GM18520 (cell line): ENCODE measurements around the gene EMID1.
"Not testable (repeated sequence)": the region's sequence is repeated elsewhere in the genome, so short reads cannot be mapped to it uniquely, and the experiment has no call there.

ENCODE experiments used
- ATAC-seq: cut with Tn5 transposase; IDR thresholded peaks from one replicate; pipeline ENCODE4 v1.9.1; 2021; ENCODE audit not compliant: unreplicated experiment

EMID1 gene

DNA sequence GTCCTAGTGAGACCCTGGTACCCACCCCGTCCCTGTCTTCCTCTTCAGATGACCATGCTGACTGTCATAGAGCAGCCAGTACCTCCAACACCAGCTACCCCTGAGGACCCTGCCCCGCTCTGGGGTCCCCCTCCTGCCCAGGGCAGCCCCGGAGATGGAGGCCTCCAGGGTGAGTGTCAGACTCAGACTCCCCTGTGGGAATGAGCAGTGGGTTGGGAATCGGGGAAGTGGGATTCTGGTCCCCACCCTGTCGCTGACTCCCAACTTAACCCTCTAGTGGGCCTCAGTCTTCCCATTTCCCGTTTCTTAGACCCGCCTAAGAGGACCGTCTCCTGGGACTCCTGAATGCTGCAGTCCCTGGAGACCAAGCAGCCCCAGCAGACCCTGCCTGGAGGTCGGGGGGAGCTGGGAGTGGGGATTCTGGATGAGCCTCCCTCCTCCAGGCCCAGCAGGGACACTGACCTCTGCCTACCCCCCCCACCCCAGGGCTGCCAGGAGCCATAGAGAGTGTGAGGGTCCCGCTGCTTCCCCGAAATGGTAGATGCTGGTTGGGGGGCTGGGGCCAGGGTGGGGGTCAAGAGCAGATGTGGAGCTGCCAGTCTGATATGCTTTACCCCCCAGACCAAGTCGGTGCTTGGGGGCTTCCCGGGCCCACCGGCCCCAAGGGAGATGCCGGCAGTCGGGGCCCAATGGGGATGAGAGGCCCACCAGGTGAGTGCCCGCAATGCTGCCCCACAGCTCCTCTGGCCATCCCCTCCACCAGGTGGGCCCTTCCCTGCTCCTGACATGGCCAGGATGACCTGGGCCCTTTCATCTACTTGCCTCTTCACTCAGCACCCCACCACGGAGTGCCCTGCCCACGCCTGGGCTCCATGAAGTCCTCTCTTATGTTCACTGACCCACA is 25.5 kb downstream of the EMID1 start:
- no peak for ATAC-seq

DNA sequence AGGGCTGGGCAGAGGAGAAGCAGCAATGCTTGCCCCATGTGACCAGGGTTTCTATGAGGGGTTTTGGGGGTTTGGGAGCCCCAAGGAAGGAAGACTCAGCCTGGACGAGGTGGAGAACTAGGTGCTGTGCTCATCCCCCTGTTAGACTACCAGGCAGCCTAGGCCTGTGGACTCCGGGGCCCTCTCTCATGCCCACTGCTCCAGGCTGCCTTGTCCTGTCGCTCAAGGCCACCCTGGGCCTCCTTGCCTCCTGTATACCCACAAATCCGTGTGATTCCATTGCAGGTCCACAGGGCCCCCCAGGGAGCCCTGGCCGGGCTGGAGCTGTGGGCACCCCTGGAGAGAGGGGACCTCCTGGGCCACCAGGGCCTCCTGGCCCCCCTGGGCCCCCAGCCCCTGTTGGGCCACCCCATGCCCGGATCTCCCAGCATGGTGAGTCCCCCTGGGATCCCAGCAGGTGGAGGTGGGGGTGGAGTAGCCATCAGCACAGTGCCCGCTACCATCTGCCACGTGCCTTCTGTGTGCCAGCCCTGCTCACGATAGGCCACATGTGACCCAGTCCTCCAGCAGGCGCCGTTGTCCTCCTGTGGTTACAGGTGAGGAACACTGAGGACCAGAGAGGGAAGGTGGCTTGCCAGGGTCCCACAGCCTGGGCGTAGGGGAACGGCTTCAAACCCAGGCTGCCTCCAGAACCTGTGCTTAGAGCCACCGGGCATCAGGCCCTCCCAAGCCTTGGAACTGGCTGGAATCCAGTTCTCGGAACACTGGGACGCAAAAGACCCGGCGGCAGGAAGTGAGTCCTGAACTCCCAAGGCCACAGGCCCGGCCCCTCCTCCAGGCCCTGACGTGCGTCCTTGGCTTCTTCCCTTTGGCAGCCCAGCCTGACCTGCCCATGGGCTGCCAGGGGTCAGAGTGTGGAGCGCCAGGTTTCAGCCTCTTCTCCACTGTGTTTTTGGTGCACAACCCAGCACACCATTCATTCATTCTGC is 26.6 kb downstream of the EMID1 start:
- ATAC-seq, result no peak

DNA sequence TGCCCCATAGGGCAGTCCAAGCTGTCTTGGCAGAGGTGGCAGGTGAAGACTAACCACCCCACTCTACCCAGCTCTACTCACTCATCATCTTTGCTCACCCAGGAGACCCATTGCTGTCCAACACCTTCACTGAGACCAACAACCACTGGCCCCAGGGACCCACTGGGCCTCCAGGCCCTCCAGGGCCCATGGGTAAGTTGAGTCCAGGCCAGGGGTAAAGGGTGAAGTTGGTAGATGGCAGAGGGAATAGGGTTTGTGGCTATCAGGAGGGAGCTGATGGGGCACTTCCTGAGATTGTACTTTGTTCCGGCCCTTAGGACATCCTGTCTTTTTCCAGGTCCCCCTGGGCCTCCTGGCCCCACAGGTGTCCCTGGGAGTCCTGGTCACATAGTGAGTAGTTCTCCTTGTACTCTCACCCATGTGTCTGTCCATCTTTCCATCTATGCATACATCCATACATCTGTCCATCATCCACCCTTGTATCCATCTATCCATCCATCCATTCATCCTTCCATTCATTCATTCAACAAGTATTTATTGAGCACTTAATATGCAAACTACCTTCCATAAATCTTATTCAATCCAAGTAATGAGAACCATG is 27.7 kb downstream of the EMID1 start:
- ATAC-seq, result no peak

DNA sequence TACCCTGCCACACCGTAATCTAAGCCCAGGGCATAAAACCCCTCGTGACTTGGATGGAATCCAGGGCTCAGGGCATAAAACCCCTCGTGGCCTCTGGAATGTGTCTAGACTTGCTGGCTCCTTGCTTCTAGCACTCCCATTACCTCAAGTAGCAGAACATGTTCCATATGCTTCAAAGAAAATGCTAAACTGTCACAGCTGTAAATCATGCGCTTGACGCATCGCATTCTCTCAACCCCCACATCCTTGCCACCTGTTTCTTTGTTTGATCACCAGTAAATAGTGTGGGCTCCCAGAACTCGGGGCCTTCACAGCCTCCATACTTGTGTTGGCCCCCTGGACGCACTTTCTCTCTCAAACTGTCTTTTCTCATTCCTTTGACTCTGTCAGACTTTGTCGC is 34.8 kb downstream of the EMID1 start:
- not testable (repeated sequence) for ATAC-seq

DNA sequence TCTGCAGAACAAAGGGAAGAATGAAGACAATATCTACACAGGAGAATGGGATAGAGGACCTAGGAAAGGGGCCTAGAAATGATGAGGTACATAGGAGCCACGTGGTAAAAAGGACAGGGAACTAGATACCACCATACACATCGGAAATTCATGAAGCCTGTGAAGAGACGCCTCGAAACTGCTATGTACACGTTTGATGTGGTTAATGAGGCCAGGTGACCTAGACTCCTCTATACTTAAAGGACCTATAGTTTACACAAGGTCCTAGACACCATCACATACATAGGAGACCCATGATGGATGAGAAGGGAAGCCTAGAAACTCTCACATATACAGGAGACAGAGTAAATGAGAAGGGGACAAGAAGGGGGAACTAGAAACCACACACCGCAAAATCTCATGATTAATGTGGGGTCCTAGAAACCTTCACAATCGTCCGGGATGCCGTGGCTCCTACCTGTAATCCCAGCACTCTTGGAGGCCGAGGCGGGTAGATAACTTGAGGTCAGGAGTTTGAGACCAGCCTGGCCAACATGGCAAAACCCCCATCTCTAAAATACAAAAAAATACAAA is 38.3 kb downstream of the EMID1 start:
- ATAC-seq, result no peak

DNA sequence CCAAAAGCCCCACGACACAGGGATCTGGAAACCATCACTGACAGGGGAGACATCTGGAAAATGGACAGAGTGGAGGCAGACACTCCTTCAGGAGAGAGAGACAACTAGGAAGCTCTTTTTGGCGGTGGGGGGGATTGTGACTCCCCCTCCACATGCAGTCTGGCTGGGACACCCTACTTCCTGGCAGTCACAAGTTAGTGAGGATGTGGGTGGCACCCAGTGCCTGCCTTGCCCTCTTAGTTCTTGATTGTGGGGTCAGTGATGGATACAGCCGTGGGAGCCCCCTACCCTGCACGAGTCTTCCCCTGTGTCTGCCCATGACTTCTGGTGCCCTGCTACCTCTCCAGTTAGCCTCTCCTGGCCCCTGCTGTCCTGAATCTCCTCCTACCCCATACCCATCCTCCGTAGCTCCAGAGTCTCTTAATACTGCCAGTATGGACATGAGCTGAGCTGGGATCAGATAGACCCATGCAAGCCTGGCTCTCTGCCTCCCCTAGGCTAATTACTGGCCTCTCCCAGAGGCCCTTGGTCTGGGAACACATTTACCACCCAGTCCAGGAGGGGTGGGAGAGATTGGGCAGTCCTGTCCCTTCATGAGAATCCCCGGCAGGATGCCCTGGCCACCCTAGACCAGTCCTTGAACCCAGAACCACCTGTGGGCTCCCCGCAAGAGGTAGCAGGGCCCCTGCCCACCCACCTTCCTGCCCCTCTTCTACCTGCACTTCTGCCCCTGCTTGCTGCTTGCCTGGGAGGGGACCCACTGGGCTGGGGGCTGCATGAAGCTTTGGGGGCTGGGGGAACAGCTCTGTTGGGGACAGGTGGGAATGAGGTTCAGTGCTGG is 39.3 kb downstream of the EMID1 start:
- ATAC-seq, result no peak

DNA sequence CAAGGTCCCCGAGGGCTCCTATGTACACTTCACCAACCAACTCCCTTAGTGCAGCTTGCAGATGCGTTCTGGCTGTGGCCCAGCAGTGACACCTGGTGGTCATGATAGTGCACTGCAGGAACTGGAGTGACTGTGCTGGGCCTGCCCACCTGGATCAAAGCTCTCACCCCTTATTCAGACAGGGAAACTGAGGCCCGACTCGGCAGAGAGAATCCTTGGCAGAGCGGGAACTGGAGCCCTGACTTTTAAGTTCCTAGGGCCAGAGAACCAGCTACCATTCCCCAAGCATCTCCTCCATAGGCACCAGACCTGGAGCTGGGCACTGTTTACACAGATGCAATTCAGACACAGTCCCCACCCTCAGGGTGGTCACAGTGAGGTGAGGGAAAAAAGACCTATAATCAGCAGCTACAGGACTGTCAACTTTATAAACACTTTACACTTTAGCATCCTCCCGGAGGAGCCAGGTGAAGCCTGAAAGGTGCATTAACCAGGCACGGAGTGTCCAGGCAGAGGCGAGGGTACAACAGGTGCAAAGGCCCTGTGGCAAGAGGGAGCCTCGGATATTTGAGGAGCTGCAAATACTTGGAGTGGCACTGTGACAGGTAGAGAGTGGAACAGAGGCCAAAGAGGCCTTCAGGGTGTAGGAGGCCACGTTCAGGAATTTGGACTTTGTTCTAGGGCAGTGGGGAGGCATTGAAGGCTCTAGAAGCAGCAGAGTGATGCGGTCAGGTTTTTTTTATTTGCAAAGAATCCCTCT is 40.1 kb downstream of the EMID1 start:
- ATAC-seq, result no peak

DNA sequence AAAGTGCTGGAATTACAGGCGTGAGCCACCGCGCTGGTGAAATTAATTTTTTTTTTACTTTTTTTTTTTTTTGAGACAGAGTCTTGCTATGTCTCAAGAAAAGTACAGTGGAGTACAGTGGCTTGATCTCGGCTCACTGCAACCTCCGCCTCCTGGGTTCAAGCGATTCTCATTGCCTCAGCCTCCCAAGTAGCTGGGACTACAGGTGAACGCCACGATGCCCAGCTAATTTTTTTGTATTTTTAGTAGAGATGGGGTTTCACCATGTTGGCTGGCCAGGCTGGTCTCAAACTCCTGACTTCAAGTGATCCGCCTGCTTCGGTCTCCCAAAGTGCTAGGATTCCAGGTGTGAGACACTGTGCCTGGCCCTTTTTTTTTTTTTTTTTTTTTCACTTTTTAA is 42.2 kb downstream of the EMID1 start:
- ATAC-seq, result not testable (repeated sequence)

DNA sequence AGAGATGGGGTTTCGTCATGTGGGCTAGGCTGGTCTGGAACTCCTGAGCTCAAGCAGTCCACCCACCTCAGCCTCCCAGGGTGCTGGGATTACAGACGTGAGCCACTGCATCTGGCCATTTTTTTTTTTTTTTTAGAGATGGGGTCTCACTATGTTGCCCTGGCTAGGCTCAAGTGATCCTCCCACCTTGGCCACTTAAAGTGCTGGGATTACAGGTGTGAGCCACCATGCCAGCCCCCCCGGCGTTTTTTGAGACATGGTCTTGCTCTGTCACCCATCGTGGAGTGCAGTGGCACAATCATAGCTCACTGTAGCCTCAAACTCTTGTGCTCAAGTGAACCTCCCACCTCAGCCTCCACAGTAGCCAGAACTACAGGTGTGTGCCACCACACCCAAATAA is 45.6 kb downstream of the EMID1 start:
- ATAC-seq, result no peak

DNA sequence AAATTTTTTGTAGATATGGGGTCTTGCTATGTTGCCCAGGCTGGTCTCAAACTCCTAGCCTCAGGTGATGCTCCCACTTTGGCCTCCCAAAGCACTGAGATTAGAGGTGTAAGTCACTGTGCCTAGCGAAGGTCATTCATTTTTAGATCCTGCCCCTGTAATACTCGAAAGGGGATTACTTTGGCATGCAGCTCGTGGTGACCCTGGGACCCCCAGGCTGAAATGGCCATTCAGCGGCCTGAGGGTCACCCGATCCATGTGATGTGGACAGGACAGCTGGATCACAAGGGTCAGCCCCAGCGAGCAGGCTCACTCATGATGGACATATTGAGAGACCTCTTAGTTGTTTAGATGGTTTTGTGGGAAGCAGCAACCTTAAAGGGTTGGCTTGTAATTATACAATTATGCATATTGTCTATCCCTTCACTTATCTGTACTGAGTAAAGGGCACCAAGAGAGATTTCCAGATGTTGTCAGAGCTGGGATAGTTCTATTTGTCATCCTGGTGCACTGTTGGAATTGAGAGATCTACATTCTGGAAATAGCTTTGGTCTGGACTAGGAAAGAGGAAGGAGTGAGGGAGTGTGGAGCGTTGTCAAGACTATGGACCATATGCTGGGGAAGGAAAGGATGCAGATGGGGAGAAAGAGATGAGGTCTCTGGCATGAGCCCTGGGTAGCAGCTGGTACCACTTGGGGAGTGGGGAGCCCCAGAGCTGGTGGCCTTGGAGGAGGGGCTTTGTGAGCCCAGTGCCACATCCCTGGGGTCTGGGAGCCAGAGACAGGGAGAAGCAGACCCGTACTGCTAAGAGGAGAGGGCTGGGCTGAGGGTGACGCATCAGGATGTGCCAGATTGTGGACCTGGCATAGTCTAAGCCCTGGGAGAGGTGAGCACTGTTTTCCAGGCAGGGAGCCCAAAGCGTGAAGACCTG is 46.5 kb downstream of the EMID1 start:
- no peak for ATAC-seq

DNA sequence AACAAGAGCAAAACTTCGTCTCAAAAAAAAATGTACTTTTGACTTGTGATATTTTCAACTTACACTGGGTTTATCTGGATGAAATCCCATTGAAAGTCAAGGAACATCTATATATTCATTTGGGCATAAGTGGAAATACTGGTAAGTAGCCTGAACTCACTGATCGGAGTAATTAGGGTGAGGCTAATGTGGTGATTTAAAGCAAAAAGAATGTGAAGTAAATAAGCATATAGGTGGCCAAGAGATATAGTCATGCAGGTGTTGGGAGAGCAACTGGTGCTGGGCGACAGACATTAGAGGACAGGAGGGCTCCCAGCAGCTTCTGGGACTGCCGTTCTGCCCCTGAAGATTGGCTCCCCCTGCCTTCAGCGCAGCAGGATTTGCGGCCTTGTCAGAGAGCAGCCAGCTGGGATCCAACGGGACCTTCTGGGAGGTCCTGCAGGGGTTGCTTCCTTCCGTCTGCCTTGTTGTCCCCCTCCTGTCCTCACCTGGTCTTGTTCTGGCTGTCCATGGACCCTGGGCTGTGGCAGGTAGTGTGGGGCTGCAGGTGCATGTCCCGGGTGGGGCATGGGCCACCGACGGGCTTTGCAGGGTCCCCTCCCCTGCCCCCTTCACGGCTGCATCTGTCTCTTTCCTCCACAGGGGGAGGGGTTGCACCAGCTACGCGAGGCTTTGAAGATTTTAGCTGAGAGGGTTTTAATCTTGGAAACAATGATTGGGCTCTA is 48.0 kb downstream of the EMID1 start:
- ATAC-seq, result no peak

DNA sequence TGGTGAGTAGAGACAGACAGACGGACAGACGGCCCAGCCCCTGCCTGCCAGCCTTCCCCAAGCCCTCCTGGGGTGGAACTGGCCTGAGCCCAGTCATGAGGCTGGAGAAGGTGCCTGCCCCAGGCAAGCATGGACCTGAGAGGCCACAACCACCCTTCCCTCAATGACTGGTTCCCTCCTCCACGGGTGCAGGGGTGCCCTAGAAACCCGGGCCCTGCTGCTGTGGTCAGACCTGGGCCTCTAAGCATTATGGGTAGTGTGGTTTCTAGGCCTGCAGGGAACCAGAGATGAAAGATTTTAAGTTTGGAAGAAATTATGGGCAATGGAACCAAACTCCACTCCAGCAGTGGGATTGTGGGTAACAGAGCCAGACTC is 48.6 kb downstream of the EMID1 start:
- ATAC-seq, result no peak

DNA sequence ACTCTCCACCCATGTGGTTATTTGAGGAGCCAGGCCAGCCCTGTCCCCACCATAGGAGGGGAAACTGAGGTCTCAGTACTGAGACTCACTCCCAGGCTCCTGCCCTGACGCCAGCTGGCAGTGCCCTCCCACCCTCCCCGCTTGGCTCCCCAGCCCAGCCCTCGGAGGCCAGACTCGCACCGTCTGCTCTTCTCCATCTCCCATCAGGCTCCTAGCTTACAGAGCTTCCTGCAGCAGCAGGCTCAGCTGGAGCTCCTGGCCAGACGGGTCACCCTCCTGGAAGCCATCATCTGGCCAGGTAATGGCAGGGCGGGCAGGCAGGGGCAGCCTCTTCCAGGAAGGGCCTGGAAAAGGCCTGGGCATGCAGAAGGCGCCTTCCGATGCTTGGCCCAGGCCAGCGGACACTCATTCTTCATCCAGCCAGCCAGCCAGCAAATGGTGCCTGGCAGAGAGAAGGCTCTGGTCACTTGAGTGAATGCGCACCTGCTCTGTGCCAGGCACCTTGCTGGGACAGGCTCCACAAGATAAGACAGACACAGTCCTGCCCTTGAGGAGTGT is 49.4 kb downstream of the EMID1 start:
- no peak for ATAC-seq

DNA sequence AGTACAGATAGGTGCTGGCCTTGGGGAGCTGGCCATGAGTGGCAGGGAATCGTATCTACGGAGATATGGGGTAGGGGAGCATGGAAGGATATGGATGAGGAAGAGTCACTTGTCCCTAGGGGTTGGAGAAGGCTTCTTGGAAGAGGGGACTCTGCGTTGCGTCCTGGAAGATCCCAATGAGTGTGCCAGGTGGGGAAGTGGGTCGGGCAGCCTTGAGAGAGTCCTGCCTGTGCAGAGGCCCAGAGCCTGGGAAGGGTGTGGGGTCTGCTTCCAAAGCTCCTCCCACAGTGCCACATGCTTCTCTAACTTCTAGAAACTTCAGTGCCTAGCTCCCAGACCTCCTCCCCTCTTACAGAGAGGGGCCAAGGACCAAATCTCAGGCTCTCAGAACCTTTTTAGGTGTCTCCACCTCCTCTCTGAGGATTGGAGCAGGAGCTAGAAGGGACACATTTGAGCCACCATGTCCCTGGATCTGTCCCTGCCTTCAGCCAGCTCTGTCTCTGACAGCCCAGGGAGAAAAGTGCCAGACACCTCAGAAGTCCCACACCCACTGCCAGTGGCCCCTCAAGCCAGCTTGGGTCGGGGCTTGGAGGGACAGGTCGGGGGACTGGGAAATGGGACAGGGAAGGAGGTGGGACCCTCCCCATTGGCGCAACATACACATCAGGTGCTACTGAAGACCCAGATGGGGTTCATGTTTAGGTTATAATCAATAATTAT is 51.1 kb downstream of the EMID1 start:
- ATAC-seq, result no peak

DNA sequence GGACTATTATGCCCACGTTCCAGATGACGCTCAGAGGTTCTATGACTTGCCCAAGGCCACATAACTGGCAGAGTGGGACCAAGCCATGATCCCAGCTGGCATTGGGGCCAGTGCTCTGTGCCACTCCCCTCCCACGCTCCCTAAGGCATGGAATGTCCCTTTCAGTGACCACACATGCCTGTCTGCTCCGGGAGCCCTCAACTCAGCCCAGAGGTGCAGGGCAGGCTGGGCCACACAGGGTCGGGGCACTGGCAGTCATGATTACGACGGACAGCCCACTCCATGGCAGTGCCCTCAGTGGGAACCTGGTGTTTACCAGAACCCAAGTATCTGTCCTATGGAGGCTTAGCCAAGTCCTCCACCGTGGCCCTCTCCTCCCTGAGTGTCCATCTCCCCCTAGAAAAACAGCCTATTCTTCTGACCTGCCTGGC is 52.1 kb downstream of the EMID1 start:
- ATAC-seq, result no peak

DNA sequence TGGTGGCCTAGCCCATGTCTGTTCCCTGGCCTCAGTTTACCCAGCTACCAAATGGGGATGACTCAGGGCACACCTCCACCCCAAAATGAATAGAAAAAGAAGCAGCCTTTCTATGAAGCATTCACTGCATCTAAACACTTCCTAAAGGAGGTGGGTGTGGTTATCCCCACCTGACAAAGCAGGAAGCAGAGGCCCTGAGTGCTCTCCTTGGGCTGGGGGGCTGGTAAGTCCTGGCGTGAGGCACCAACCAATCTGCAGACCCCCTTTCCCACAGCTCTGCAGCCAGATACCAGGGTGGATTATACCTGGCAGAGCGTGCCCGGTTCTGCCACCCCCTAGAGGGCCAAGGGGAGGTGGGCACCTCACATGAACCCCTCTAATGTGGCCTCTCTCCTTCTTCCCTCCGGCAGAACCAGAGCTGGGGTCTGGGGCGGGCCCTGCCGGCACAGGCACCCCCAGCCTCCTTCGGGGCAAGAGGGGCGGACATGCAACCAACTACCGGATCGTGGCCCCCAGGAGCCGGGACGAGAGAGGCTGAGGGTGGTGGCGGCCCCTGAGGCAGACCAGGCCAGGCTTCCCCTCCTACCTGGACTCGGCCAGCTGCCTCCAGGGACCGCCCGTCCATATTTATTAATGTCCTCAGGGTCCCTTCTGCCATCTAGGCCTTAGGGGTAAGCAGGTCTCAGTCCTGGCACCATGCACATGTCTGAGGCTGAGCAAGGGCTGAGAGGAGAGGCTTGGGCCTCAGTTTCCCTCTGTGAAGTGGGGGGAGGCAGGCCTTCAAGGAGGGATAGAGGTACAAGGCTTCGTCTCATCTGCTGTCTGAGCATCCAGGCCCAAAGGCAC is 52.9 kb downstream of the EMID1 start:
- ATAC-seq, result no peak
